Activated CD8-positive, alpha-beta T cell treated with anti-CD3 and anti-CD28 coated beads, Interleukin-2, amount 10 ng/mL, durations not matched to agents 7 days and 5 days (primary cell): ENCODE measurements around the gene RIOK3. TPM values are rescaled to one million over a fixed set of nuclear protein-coding genes. Genes with fewer than 3 reads are reported as not detected.
"Not testable (repeated sequence)": the region's sequence is repeated elsewhere in the genome, so short reads cannot be mapped to it uniquely, and the experiment has no call there.

Experiments used
- ATAC-seq: fragments of 150-1000 bp; cut with Tn5 transposase; one replicate; pipeline ENCODE4 v1.10.0; 2021; ENCODE audit warnings: moderate library complexity
- CTCF ChIA-PET: fragments of 350-600 bp; sonication (Branson Sonifier 250); formaldehyde crosslinking; loops from one replicate; lab custom pipeline; 2021; ENCODE audit warnings: antibody characterized with exemption; lab: Charles Lee
- POLR2A ChIA-PET: fragments of 350-600 bp; sonication (Branson Sonifier 250); formaldehyde crosslinking; loops from one replicate; lab custom pipeline; 2021; ENCODE audit warnings: antibody characterized with exemption; lab: Charles Lee
- DNase-seq: peaks from one replicate; pipeline ENCODE4 v3.0.0-alpha.2; 2020
- H3K27ac Mint-ChIP-seq: one replicate; pipeline ENCODE4 v1.8.0; 2021; ENCODE audit warnings: mild to moderate bottlenecking, mixed read lengths
- H3K27me3 Mint-ChIP-seq: one replicate; pipeline ENCODE4 v1.8.0; 2021; ENCODE audit warnings: low read depth, mixed read lengths
- H3K36me3 Mint-ChIP-seq: one replicate; pipeline ENCODE4 v1.8.0; 2021; ENCODE audit warnings: low read depth, mixed read lengths
- H3K4me1 Mint-ChIP-seq: one replicate; pipeline ENCODE4 v1.8.0; 2021; ENCODE audit warnings: low read depth, mixed read lengths
- H3K4me3 Mint-ChIP-seq: one replicate; pipeline ENCODE4 v1.8.0; 2021; ENCODE audit warnings: mild to moderate bottlenecking, mixed read lengths
- H3K9me3 Mint-ChIP-seq: one replicate; pipeline ENCODE4 v1.8.0; 2022; ENCODE audit warnings: mixed read lengths; ENCODE audit not compliant: insufficient read depth
- total RNA-seq, 2 experiments: library from RNA; stranded (reverse); gene quantifications; one replicate each; pipeline ENCODE4 v1.2.3, GENCODE V29; 2021

Gene RIOK3
- total RNA-seq, 2 experiments from 2014 or later, result 53.6 to 69.3 TPM

DNA sequence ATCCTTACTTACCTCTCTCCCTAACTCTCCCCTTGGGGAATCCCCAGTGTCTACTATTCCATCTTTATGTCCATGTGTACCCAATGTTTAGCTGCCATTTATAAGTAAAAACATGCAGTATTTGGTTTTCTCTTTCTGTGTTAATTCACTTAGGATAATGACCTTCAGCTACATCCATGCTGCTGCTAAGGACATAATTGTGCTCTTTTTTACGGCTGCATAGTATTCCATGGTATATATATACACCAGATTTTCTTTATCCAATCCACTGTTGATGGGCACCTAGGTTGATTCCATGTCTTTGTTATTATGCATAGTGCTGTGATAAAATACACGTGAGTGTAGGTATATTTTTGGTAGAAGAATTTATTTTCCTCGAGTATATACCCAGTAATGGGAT, 24.3 kb upstream of the RIOK3 start:
- Mint-ChIP-seq H3K27ac (no peak overlapping the region), H3K4me3 (no peak overlapping the region), H3K9me3 (no peaks in the 10 kb centered on the region), H3K4me1 (no peaks in the 10 kb centered on the region), H3K36me3 (peaks cover 11% of the 10 kb centered on the region), H3K27me3 (no peaks in the 10 kb centered on the region)
- ATAC-seq, result no peak
- CTCF ChIA-PET, result no interaction called here
- DNase-seq, result no peak
- POLR2A ChIA-PET, result interaction anchor here (0.5 kb wide), 1 partner anchor 1725 kb away, joined by 3 read pairs; no protein-coding TSS in a partner anchor

DNA sequence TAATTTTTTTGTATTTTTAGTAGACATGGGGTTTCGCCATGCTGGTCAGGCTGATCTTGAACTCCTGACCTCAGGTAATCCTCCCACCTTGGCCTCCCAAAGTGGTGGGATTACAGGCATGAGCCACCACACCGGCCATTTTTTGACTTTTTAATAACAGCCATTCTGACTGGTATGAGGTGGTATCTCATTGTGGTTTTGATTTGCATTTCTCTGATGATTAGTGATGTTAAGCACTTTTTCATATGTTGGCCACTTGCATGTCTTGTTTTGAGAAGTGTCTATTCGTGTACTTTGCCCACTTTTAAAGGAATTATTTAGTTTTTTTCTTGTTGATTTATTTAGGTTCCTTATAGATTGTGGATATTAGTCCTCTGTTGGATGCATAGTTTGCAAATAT, 23.5 kb upstream of the RIOK3 start:
- H3K27me3 Mint-ChIP-seq, H3K9me3 Mint-ChIP-seq, DNase-seq, H3K27ac Mint-ChIP-seq, ATAC-seq, H3K4me1 Mint-ChIP-seq, POLR2A ChIA-PET, H3K4me3 Mint-ChIP-seq, CTCF ChIA-PET: not testable (repeated sequence)
- H3K36me3 Mint-ChIP-seq, result peaks cover 11% of the 10 kb centered on the region

DNA sequence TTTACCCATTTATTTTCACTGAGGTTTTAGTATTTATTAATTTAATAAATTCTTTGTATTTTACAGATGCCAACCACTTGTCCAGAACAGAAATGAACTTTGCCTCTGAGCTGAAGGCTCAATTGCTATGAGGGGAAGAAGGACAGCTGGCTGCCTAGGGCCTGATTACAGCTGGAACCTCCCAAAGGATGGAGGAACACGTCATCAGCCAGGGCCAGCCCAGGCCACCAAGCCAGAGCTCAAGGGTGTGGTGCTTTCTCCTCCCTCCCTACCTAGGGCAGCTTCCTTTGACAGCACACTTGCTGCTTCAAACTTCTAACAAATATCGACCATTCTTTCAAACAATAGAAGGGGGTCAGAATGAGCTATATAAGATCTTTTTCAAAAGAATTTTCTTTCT, 19.7 kb upstream of the RIOK3 start:
- H3K9me3 Mint-ChIP-seq, result no peaks in the 10 kb centered on the region
- ATAC-seq (no peak), DNase-seq (no peak)
- ChIA-PET POLR2A (no interaction called here), CTCF (interaction anchor here (1.0 kb wide), 1 partner anchor 22 kb away, joined by 4 read pairs; no protein-coding TSS in a partner anchor)
- H3K36me3 Mint-ChIP-seq, result peaks cover 8% of the 10 kb centered on the region
- H3K4me1 Mint-ChIP-seq, result peaks cover 13% of the 10 kb centered on the region
- H3K27ac Mint-ChIP-seq, result no peak overlapping the region
- H3K27me3 Mint-ChIP-seq, result no peaks in the 10 kb centered on the region
- H3K4me3 Mint-ChIP-seq, result no peak overlapping the region

DNA sequence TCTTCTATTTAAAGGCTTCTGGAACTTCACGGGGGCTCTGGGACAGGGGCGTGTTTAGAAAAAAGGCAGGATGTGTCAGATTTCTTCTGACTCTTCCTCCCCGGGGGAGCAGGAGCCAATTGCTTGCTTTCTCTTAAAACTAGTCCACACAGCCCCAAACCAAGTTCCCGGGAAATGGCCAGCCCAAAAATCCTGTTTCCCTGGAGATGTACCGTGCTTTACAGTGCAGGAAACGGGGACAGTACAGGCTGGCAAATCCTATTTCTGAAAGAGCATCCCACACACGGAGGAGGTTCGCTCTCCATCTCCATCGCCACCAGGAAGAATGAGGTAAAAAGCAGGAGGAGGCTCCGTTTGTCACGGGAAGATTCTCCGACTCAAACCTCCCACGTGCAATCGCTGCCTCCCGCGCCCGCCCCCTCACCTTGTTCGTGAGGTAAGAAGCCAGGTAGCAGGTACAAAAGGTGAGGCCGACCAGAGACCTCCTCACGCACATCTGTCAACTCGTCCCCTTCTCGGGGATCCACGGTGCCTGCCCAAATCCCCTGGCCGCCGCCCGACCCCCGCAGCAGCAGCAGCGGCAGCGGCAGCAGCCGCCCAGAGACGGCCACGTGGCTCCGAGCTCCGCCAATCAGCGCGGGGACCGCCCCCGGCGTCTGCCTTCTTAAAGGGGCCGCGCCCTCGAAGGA, 15.6 kb upstream of the RIOK3 start:
- ATAC-seq (peak; percentile 100), DNase-seq (peak; percentile 85)
- ChIA-PET POLR2A (no interaction called here), CTCF (no interaction called here)
- peaks cover 17% of the 10 kb centered on the region for H3K4me1 Mint-ChIP-seq
- H3K27me3 Mint-ChIP-seq, result no peaks in the 10 kb centered on the region
- H3K4me3 Mint-ChIP-seq, result peak overlapping the region; percentile 86
- H3K27ac Mint-ChIP-seq, result peak overlapping the region; percentile 75
- H3K9me3 Mint-ChIP-seq, result no peaks in the 10 kb centered on the region
- H3K36me3 Mint-ChIP-seq, result no peaks in the 10 kb centered on the region

- no peak for ATAC-seq
- Mint-ChIP-seq H3K36me3 (no peaks in the 10 kb centered on the region), H3K4me1 (peaks cover 17% of the 10 kb centered on the region), H3K27me3 (no peaks in the 10 kb centered on the region), H3K9me3 (no peaks in the 10 kb centered on the region), H3K27ac (peak overlapping the region; percentile 39), H3K4me3 (peak overlapping the region; percentile 86)
- no peak for DNase-seq
- CTCF ChIA-PET, result no interaction called here
- POLR2A ChIA-PET, result no interaction called here
Measured at GRCh38 chr18:23438046-23438377, 15.1 kb upstream of the RIOK3 start.

DNA sequence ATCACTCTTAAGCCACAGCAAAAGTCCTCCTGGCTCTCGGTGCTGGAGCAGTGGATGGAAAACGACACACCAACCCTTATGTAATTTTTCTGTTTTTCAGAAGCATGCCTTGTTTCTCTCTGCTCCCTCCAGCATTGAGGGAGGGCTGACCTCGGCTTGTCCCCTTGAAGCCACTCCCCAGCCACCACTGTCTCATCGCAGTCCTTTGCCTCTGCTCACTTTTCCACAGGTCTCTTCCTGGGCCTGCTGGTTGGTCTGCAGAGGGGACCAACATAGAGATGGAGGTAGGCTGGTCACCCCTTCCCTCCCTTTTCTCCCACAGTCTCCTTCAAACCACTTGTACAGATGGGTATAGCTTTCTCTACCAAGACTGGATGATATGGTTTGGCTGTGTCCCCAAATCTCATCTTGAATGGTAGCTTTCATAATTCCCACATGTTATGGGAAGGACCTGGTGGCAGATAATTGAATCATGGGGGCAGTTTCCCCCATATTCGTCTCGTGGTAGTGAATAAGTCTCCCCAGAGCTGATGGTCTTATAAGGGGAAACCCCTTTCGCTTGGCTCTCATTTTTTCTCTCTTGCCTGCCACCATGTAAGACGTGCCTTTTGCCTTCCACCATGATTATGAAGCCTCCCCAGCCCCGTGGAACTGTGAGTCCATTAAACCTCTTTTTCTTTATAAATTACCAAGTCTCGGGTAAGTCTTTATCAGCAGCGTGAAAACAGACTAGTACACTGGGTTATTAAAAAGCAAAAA, 14.3 kb upstream of the RIOK3 start:
- Mint-ChIP-seq H3K27ac (no peak overlapping the region), H3K27me3 (no peaks in the 10 kb centered on the region), H3K9me3 (no peaks in the 10 kb centered on the region), H3K36me3 (no peaks in the 10 kb centered on the region), H3K4me1 (peaks cover 17% of the 10 kb centered on the region), H3K4me3 (peak overlapping the region; percentile 86)
- ChIA-PET POLR2A (no interaction called here), CTCF (no interaction called here)
- ATAC-seq, result no peak
- DNase-seq, result no peak

DNA sequence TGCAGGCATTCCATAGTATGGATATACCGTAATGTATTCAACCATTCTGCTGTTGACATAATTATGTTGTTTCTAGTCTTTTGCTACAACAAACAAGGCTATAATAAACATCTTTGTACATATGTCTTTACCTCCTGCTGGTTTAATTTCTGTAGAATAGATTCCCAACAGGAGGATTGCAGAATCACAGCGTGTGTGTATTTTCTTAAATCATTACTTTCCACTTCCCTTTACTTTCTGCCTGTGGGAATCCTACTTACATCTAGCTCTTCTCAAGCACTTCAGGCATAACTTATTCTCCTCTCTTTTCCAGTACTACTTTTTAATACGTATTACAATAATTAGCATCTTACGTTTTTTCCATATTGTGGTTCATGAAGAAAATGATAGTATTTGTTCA, 13.0 kb upstream of the RIOK3 start:
- H3K4me1 Mint-ChIP-seq, result peaks cover 17% of the 10 kb centered on the region
- peaks cover 3% of the 10 kb centered on the region for H3K27me3 Mint-ChIP-seq
- no peaks in the 10 kb centered on the region for H3K9me3 Mint-ChIP-seq
- no peak overlapping the region for H3K4me3 Mint-ChIP-seq
- no peaks in the 10 kb centered on the region for H3K36me3 Mint-ChIP-seq
- H3K27ac Mint-ChIP-seq, result no peak overlapping the region
- CTCF ChIA-PET, result interaction anchor here (0.6 to 2.1 kb wide), 2 partner anchors 14 to 47 kb away, joined by 3 to 7 read pairs; no protein-coding TSS in a partner anchor
- POLR2A ChIA-PET, result interaction anchor here (0.7 kb wide), 1 partner anchor 13 kb away, joined by 3 read pairs; the partner anchor contains the start of gene RIOK3
- DNase-seq (no peak), ATAC-seq (no peak)

- Mint-ChIP-seq H3K27ac (no peak overlapping the region), H3K9me3 (no peaks in the 10 kb centered on the region), H3K4me3 (no peak overlapping the region), H3K4me1 (peaks cover 8% of the 10 kb centered on the region), H3K27me3 (peaks cover 13% of the 10 kb centered on the region), H3K36me3 (no peaks in the 10 kb centered on the region)
- no peak for ATAC-seq
- no peak for DNase-seq
- ChIA-PET CTCF (interaction anchor here (1.1 to 2.1 kb wide), 2 partner anchors 10 to 56 kb away, joined by 4 to 6 read pairs; partner anchors contain the start of gene RIOK3), POLR2A (interaction anchor here (0.9 kb wide), 1 partner anchor 10 kb away, joined by 4 read pairs; the partner anchor contains the start of gene RIOK3)
Measured at GRCh38 chr18:23442958-23443357, 10.1 kb upstream of the RIOK3 start.

DNA sequence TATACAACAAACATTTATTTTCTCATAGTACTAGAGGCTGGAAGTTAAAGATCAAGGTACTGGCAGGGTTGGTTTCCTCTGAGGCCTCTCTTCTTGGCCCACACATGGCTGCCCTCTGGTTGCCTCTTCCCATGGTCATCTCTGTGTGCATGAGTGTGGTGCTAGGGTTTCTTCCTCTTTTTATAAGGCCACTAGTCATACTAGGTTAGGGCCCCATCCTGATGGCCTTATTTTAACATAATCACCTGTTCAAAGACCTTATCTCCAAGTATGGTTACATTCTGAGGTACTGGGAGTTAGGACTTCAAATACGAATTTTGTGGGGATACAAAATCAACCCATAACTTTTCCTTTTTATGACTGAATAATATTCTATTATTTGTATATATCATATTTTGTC, 4.8 kb upstream of the RIOK3 start:
- ChIA-PET CTCF (no interaction called here), POLR2A (no interaction called here)
- no peak for DNase-seq
- Mint-ChIP-seq H3K27me3 (peaks cover 13% of the 10 kb centered on the region), H3K27ac (no peak overlapping the region), H3K4me3 (no peak overlapping the region), H3K4me1 (peaks cover 14% of the 10 kb centered on the region), H3K9me3 (no peaks in the 10 kb centered on the region), H3K36me3 (no peaks in the 10 kb centered on the region)
- ATAC-seq, result no peak

DNA sequence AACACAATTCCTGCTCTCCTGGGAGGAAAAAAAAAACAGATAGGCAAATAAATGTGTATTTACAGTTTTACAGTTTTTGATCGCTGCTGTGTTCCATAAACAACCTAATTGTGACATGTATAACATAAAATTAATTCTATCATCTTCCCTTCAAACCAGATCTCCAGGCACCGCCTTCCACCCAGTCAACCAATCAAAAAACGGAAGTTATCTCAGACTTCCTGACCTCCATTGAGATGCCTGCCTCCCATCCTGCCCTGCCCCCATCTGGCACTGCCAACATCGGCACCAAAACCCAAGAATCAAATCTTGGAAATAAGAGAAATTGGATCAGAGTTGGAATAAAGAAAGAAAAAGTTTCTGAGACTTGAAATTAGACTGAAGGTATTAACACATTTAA, 3.1 kb upstream of the RIOK3 start:
- POLR2A ChIA-PET, result no interaction called here
- H3K36me3 Mint-ChIP-seq, result peaks cover 7% of the 10 kb centered on the region
- H3K27ac Mint-ChIP-seq, result no peak overlapping the region
- CTCF ChIA-PET, result interaction anchor here (0.6 kb wide), 1 partner anchor 1277 kb away, joined by 3 read pairs; no protein-coding TSS in a partner anchor
- DNase-seq (no peak), ATAC-seq (no peak)
- H3K4me1 Mint-ChIP-seq, result peaks cover 27% of the 10 kb centered on the region
- no peaks in the 10 kb centered on the region for H3K9me3 Mint-ChIP-seq
- H3K4me3 Mint-ChIP-seq, result no peak overlapping the region
- H3K27me3 Mint-ChIP-seq, result peaks cover 9% of the 10 kb centered on the region

GRCh38 chr18:23451011-23451410, 2.1 kb upstream of the RIOK3 start:
- peaks cover 9% of the 10 kb centered on the region for H3K27me3 Mint-ChIP-seq
- peaks cover 29% of the 10 kb centered on the region for H3K4me1 Mint-ChIP-seq
- H3K9me3 Mint-ChIP-seq, result no peaks in the 10 kb centered on the region
- POLR2A ChIA-PET, result no interaction called here
- no peak for ATAC-seq
- CTCF ChIA-PET, result no interaction called here
- no peak overlapping the region for H3K27ac Mint-ChIP-seq
- H3K4me3 Mint-ChIP-seq, result no peak overlapping the region
- no peak for DNase-seq
- peaks cover 12% of the 10 kb centered on the region for H3K36me3 Mint-ChIP-seq

- CTCF ChIA-PET, result no interaction called here
- peaks cover 29% of the 10 kb centered on the region for H3K4me1 Mint-ChIP-seq
- peaks cover 7% of the 10 kb centered on the region for H3K27me3 Mint-ChIP-seq
- DNase-seq (no peak), ATAC-seq (no peak)
- H3K27ac Mint-ChIP-seq, result no peak overlapping the region
- no peak overlapping the region for H3K4me3 Mint-ChIP-seq
- no peaks in the 10 kb centered on the region for H3K9me3 Mint-ChIP-seq
- H3K36me3 Mint-ChIP-seq, result peaks cover 15% of the 10 kb centered on the region
- POLR2A ChIA-PET, result no interaction called here
Measured at GRCh38 chr18:23451491-23451890, 1.6 kb upstream of the RIOK3 start.
